Spleen (tissue), 11 donors: ENCODE results near the gene DNAJB14. TPM values are rescaled to one million over a fixed set of nuclear protein-coding genes. Genes with fewer than 3 reads are reported as not detected.

Experiments used
- DNase-seq: peaks from one replicate; pipeline ENCODE4 v3.0.0-alpha.2; 2020
- H3K27ac ChIP-seq, 8 donors: fragments of 200-600 bp; sonication (generic) in 7 of 8; 1 replicate in 4 of 8; 2 replicates in 4 of 8; pipeline versions ENCODE4 v1.5.0 to v1.8.0; 2016 to 2021; ENCODE audit warnings: inconsistent platforms in 4 of 8, mild to moderate bottlenecking in 4 of 8, moderate library complexity in 1 of 8
- H3K27me3 ChIP-seq, 7 donors: fragments of 200-600 bp; sonication (generic) in 6 of 7; replicated peaks in 1 of 7; 1 replicate in 4 of 7; 2 replicates in 3 of 7; pipeline versions ENCODE4 v1.5.0 to v1.8.0; 2016 to 2021; ENCODE audit warnings: inconsistent platforms in 3 of 7, mild to moderate bottlenecking in 1 of 7
- H3K36me3 ChIP-seq, 6 donors: fragments of 200-600 bp; sonication (generic) in 5 of 6; 1 replicate in 4 of 6; 2 replicates in 2 of 6; pipeline versions ENCODE4 v1.5.0 to v1.8.0; 2016 to 2021; ENCODE audit warnings: inconsistent platforms in 2 of 6
- H3K4me1 ChIP-seq, 6 donors: fragments of 200-600 bp; sonication (generic) in 5 of 6; 1 replicate in 3 of 6; 2 replicates in 3 of 6; pipeline versions ENCODE4 v1.5.0 to v1.8.0; 2016 to 2021; ENCODE audit warnings: inconsistent platforms in 3 of 6
- H3K4me3 ChIP-seq, 8 donors: fragments of 200-600 bp; sonication (generic) in 7 of 8; 1 replicate in 4 of 8; 2 replicates in 4 of 8; pipeline versions ENCODE4 v1.5.0 to v1.8.0; 2016 to 2021; ENCODE audit warnings: inconsistent platforms in 4 of 8, mild to moderate bottlenecking in 4 of 8, moderate library complexity in 2 of 8
- H3K9me3 ChIP-seq, 8 donors: fragments of 200-600 bp; sonication (generic) in 7 of 8; 1 replicate in 4 of 8; 2 replicates in 4 of 8; pipeline versions ENCODE4 v1.5.0 to v1.8.0; 2016 to 2021; ENCODE audit warnings: inconsistent platforms in 4 of 8
- POLR2A ChIP-seq, 3 donors: fragments of 450-650 bp; IDR thresholded peaks; one replicate each; pipeline ENCODE4 v1.5.1; 2017; ENCODE audit warnings: antibody characterized with exemption in 3 of 3, mild to moderate bottlenecking in 1 of 3
- POLR2AphosphoS5 ChIP-seq, 3 donors: sonication (generic); formaldehyde crosslinking; IDR thresholded peaks; one replicate each; pipeline ENCODE4 v1.5.1; 2017; ENCODE audit warnings: antibody characterized with exemption in 3 of 3
- WGBS, 5 donors: extraction: QIAGEN DNeasy Blood & Tissue Kit in 3 of 5; methylation state at CpG; one replicate each; pipeline versions ENCODE4 v1.1.5 to v1.1.7; 2013 to 2018; 5-methylcytosine and 5-hydroxymethylcytosine counted together
- intact Hi-C: fragments of 100-400 bp; cut with DNase I; formaldehyde crosslinking; loops from one replicate; pipeline ENCODE4 v1.15.0; 2023; ENCODE audit warnings: low total_unique reads
- polyA plus RNA-seq, 3 donors: library from polyadenylated mRNA; stranded (reverse); fragments of 200-250 nt; gene quantifications; one replicate each; pipeline ENCODE4 v1.2.1, GENCODE V29; 2013
- total RNA-seq, 7 donors: library from RNA; depleted of rRNA in 3 of 7; stranded (reverse); fragments of >200 nt in 3 of 7; fragmentation: NEBNext Ultra II Directional in 4 of 7; extraction: Animal tissue kit (Norgen Biotek cat#: 25700) in 4 of 7; gene quantifications; one replicate each; pipeline versions ENCODE4 v1.1.0 to v1.2.1, GENCODE V29; 2016 to 2021
- TF ChIP-seq, protein P1 (sequence below), 11 experiments: fragments of 200-600 bp in 7 of 11; fragments of 450-650 bp in 4 of 11; sonication (generic) in 4 of 11; IDR thresholded peaks in 8 of 11; conservative IDR thresholded peaks in 3 of 11; 1 replicate in 7 of 11; 2 replicates in 4 of 11; pipeline versions ENCODE4 v1.4.0 to v1.8.0; 2016 to 2021; ENCODE audit warnings: antibody characterized with exemption in 11 of 11, inconsistent platforms in 4 of 11, mild to moderate bottlenecking in 1 of 11
- donor health status: healthy with polysubstance abuse.
- donor health status: DM: no; HTN: no; CAD: no; lungs with moderate emphysema.
- donor health status: DM: no; HTN: no; CAD: no.
- donor health status: Bipolar disorder and iron deficiency.
- donor health status: healthy.
- donor health status: DM: no; HTN: no; CAD: no.
- donor health status: DM: yes; HTN: yes; CAD: no.

The DNAJB14 gene
- total and polyA plus RNA-seq, 10 donors: 10.6 to 77.7 (median 53.3) TPM

DNA sequence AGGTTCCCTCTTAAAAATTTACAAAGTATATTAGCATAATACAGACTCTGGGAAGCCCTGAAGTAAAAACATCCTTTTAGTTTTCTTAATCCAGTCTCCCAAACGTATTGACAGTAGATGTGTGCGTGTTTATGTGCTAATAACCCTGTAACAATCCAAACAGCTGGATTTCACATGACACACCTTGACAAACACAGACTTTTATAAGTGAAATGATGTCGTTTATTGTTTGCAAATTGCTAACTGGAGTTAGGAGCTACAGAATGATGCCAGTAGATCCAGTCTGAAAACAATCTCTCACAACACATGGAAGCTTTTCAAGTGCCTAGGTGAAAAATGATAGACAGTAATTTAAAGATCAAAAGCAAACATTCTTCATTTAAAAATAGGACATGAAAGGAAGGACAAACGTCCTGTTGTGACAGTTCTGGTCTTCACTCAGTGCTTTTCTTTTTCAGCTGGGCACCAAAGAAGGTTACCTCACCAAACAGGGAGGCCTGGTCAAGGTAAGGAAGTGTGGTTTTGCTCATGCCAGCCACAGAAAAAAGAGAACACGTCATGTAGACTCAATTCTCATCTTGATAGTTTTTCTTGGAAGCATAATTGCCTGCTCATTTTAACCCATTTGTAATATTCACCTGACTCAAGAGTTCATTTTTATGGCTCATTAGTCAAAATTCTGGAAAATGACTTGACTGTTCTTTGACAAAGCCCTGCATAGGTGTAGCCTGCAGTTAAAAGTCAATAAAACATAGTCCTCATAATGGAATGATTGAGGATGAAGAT is 85.1 kb downstream of the DNAJB14 start:
- Histone ChIP-seq H3K9me3 (no peaks in the 10 kb centered on the region), H3K27me3 (no peaks in the 10 kb centered on the region), H3K27ac (peak overlapping the region in 6 of 8 donors; percentile 10 to 66 (median 41)), H3K36me3 (peaks cover 0 to 47% (median 8%) of the 10 kb centered on the region in 6 donors), H3K4me1 (peaks cover 0 to 52% (median 16%) of the 10 kb centered on the region in 6 donors), H3K4me3 (no peak overlapping the region)
- intact Hi-C loops: no loop called here
- WGBS, 5 donors: 47 to 55% (median 48%) methylated on average over 5 of the region's 5 CpGs
- no peak for TF ChIP-seq POLR2AphosphoS5 (IDR thresholded peaks at IDR 0.05)
- DNase-seq: no peak

DNA sequence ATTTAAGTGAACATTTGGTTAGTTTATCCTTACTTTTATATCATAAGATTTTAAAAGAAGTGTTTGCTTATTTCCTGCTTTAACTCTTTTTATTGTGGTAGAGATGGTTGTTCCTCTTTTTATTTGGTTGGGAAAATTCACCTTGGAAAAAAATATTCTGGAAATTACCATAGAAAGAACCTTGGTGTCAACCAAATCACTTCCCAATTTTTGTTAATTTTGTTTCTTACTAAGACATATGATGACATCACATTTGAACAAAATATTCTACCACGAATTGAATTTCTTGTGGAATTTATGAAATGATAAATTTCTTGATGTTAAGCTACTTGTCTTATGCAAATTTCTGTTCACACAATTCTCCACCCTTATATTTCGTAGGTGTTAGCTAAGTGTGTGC is 85.9 kb downstream of the DNAJB14 start:
- 70 to 81% (median 74%) methylated on average over 2 of the region's 2 CpGs for WGBS, 5 donors
- Histone ChIP-seq H3K27ac (peak overlapping the region in 2 of 8 donors; percentile 63 to 66), H3K4me1 (peaks cover 0 to 60% (median 24%) of the 10 kb centered on the region in 6 donors), H3K4me3 (no peak overlapping the region), H3K27me3 (no peaks in the 10 kb centered on the region), H3K9me3 (no peaks in the 10 kb centered on the region), H3K36me3 (peaks cover 0 to 40% (median 6%) of the 10 kb centered on the region in 6 donors)
- TF ChIP-seq, protein P1, sequence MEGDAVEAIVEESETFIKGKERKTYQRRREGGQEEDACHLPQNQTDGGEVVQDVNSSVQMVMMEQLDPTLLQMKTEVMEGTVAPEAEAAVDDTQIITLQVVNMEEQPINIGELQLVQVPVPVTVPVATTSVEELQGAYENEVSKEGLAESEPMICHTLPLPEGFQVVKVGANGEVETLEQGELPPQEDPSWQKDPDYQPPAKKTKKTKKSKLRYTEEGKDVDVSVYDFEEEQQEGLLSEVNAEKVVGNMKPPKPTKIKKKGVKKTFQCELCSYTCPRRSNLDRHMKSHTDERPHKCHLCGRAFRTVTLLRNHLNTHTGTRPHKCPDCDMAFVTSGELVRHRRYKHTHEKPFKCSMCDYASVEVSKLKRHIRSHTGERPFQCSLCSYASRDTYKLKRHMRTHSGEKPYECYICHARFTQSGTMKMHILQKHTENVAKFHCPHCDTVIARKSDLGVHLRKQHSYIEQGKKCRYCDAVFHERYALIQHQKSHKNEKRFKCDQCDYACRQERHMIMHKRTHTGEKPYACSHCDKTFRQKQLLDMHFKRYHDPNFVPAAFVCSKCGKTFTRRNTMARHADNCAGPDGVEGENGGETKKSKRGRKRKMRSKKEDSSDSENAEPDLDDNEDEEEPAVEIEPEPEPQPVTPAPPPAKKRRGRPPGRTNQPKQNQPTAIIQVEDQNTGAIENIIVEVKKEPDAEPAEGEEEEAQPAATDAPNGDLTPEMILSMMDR (IDR thresholded peaks at IDR 0.05 in 8 of 11, conservative IDR thresholded peaks at IDR 0.05 in 3 of 11): no peak
- TF ChIP-seq POLR2AphosphoS5 (IDR thresholded peaks at IDR 0.05): no peak
- no peak for TF ChIP-seq POLR2A (IDR thresholded peaks at IDR 0.05)
- no peak for DNase-seq
- intact Hi-C loops: no loop called here

DNA sequence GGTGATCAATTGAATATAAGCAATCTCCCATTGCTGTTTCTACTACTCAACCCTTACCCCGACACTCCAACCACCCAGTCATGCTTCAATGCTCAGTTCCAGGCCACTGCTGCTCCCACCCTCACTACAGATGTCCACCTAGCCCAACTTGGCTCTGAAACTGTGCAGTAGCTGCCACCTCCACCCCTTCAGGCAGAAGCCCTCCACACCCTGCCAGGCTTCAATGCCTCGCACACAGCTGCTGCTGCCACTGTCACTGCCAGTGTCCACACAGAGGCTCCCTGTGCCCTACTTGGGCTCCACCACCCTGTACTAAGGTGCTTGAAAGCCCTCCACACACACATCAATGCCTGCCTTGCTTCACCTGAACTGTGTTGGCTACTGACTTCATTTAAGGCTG is 86.8 kb downstream of the DNAJB14 start:
- Histone ChIP-seq H3K27ac (peak overlapping the region in 3 of 8 donors; percentile 9 to 66 (median 51)), H3K4me1 (peaks cover 0 to 69% (median 32%) of the 10 kb centered on the region in 6 donors), H3K9me3 (no peaks in the 10 kb centered on the region), H3K36me3 (peaks cover 0 to 34% (median 3%) of the 10 kb centered on the region in 6 donors), H3K27me3 (no peaks in the 10 kb centered on the region), H3K4me3 (no peak overlapping the region)
- intact Hi-C loops: no loop called here
- peak; percentile 67 for DNase-seq
- no peak for TF ChIP-seq POLR2A (IDR thresholded peaks at IDR 0.05)
- TF ChIP-seq, protein P1 (IDR thresholded peaks at IDR 0.05 in 8 of 11, conservative IDR thresholded peaks at IDR 0.05 in 3 of 11): no peak
- peak in 2 of 3 donors; percentile 29 to 42 for TF ChIP-seq POLR2AphosphoS5 (IDR thresholded peaks at IDR 0.05)
- 59 to 84% (median 76%) methylated on average over 2 of the region's 2 CpGs for WGBS, 5 donors

DNA sequence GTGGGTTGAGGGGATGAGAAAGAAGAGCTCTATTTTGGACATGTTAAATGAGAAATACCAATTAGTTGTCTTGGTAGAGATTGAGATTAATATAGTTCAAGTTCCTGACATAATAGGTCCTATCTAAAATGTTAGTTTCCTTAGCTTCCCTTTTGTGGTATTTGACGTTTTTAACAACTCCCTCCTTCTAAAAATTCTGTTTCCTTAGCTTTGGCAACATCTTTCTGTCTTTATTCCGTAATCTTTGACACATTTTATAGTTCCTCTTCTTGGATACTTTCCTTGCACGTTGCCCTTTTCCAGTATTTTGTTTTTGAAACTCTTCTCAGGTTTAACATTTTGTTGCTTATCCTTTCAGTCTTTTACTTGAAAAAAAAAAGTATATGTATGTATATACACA is 89.1 kb downstream of the DNAJB14 start:
- TF ChIP-seq, protein P1 (IDR thresholded peaks at IDR 0.05 in 8 of 11, conservative IDR thresholded peaks at IDR 0.05 in 3 of 11): no peak
- no peak for TF ChIP-seq POLR2A (IDR thresholded peaks at IDR 0.05)
- no peak for TF ChIP-seq POLR2AphosphoS5 (IDR thresholded peaks at IDR 0.05)
- no peaks in the 10 kb centered on the region for H3K9me3 ChIP-seq
- H3K27ac ChIP-seq: peak overlapping the region in 7 of 8 donors; percentile 72 to 90 (median 77)
- H3K27me3 ChIP-seq: no peaks in the 10 kb centered on the region
- H3K4me1 ChIP-seq: peaks cover 0 to 78% (median 36%) of the 10 kb centered on the region in 6 donors
- H3K36me3 ChIP-seq: peaks cover 0 to 31% (median 2%) of the 10 kb centered on the region in 6 donors
- H3K4me3 ChIP-seq: peak overlapping the region in 1 of 8 donors; percentile 36
- WGBS, 5 donors: 31 to 44% (median 34%) methylated on average over 3 of the region's 3 CpGs
- DNase-seq: no peak
- intact Hi-C loops: no loop called here
